Muscle of leg (tissue), 11 donors: Measurements from ENCODE around the gene SPAG9. TPM values are rescaled to one million over a fixed set of nuclear protein-coding genes. Genes with fewer than 3 reads are reported as not detected.

Experiments
- DNase-seq: peaks from one replicate; pipeline ENCODE4 v3.0.0; 2013
- H3K27ac ChIP-seq: one replicate; pipeline ENCODE4 v1.5.1; 2013; ENCODE audit warnings: mild to moderate bottlenecking, low read length, control low read depth
- H3K27me3 ChIP-seq: one replicate; pipeline ENCODE4 v1.6.1; 2013; ENCODE audit warnings: low read length; ENCODE audit not compliant: control insufficient read depth, insufficient read depth
- H3K36me3 ChIP-seq: one replicate; pipeline ENCODE4 v1.6.1; 2013; ENCODE audit warnings: low read length; ENCODE audit not compliant: control insufficient read depth, insufficient read depth
- H3K4me1 ChIP-seq: one replicate; pipeline ENCODE4 v1.6.1; 2013; ENCODE audit warnings: low read length; ENCODE audit not compliant: control insufficient read depth, insufficient read depth
- H3K4me3 ChIP-seq: one replicate; pipeline ENCODE4 v1.5.1; 2013; ENCODE audit warnings: low read length, control low read depth
- H3K9me3 ChIP-seq: replicated peaks from 2 replicates; pipeline ENCODE4 v1.6.1; 2013; ENCODE audit warnings: low read depth, low read length; ENCODE audit not compliant: control insufficient read depth
- WGBS: methylation state at CpG from one replicate; pipeline ENCODE4 v1.1.5; 2013; ENCODE audit warnings: missing lambda C conversion rate; ENCODE audit not compliant: insufficient coverage; 5-methylcytosine and 5-hydroxymethylcytosine counted together
- polyA plus RNA-seq, 8 donors: library from polyadenylated mRNA; unstranded; fragments of 120-200 nt; gene quantifications; one replicate each; pipeline versions ENCODE4 v1.2.1 to v1.2.3, GENCODE V29; 2013; ENCODE audit warnings: inconsistent platforms in 1 of 8, low replicate concordance in 1 of 8; ENCODE audit not compliant: insufficient read length in 8 of 8, insufficient read depth in 1 of 8
- total RNA-seq: library from RNA; stranded (reverse); fragments of 120-200 nt; gene quantifications from one replicate; pipeline ENCODE4 v1.2.4, GENCODE V29; 2013

Gene SPAG9
- total and polyA plus RNA-seq, 9 donors, result 48.4 to 81.4 (median 66.4) TPM

DNA sequence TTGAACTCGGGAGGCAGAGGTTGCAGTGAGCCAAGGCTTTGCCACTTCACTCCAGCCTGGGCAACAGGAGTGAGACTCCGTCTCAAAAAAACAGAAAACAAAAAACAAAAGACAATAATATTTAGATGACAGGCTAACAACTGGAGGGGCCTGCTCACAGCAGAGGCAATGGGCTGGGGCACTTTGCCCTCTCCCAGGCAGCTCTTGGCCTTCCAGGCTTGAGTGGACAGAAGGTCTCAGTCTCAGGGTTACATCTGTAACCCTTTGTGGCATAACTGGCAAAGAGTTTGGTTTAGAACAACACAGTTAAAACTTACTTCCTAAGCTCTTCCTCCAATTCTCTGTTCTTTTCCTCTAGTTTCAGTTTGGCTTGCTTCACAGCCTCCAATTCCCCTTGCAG lies 114.9 kb downstream of the SPAG9 start:
- Histone ChIP-seq H3K4me1 (no peaks in the 10 kb centered on the region), H3K36me3 (peaks cover 27% of the 10 kb centered on the region), H3K4me3 (no peak overlapping the region), H3K27me3 (no peaks in the 10 kb centered on the region), H3K27ac (no peak overlapping the region), H3K9me3 (no peaks in the 10 kb centered on the region)
- WGBS, result 92% methylated on average over 2 of the region's 2 CpGs
- no peak for DNase-seq

DNA sequence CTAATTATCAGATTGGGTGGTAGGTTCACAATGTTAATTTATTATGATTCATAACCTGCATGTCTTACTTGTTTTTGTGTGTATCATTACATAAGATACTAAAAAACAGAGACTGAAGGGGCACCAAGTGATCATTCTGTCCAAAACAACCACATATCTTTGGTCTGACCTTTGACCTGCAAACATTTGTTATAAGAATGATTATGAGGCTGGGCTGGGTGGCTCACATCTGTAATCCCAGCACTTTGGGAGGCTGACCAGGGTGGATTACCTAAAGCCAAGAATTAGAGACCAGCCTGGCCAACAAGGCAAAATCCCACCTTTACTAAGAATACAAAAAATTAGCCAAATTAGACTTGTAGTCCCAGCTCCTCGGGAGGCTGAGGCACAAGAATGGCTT lies 116.4 kb downstream of the SPAG9 start:
- no CpG with 5 or more reads among the region's 1 CpG for WGBS
- H3K36me3 ChIP-seq, result peaks cover 25% of the 10 kb centered on the region
- DNase-seq, result no peak

DNA sequence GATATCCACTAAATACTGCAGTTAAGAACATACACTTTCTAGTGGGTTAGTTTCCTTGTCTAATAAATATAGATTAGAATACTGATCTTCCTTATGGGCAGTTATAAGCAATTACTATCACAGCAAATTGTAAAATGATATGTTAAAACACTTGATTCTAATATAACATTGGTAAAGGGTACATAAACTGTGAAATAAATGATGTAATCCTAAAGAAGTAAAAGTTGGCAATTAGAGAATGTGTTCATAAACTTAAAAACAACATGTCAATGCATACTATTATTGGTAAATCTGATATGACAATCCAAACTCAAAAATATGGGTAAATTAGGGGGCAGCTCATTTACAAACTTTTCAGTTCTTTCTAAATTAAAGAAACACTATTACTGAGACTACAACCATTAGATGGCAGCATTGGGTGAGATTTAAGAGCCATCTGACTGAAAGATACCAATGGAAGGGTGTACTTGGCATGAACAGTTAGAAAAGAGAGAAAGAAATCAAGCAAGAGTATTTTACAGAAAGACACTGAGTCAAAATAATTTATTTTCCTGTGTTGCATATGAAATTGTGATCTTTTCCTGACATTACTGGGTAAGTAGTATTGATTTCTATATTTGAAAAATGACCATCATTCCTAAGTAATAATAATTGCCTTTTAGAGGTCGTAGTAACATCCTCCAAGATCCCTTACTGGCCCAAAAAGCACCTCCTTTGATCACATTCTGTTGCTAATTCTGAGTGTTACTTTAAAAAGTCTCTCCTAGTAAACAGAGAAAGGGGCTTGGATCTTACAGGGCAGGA lies 119.6 kb downstream of the SPAG9 start:
- DNase-seq, result peak; percentile 86
- peaks cover 36% of the 10 kb centered on the region for H3K36me3 ChIP-seq
- H3K27me3 ChIP-seq, result no peaks in the 10 kb centered on the region
- H3K27ac ChIP-seq, result no peak overlapping the region
- WGBS, result no CpG with 5 or more reads among the region's 1 CpG
- H3K4me1 ChIP-seq, result no peaks in the 10 kb centered on the region
- no peaks in the 10 kb centered on the region for H3K9me3 ChIP-seq
- H3K4me3 ChIP-seq, result no peak overlapping the region

More for the DNA sequence above, 116.4 kb downstream of the SPAG9 start:
- H3K4me3 ChIP-seq, result no peak overlapping the region
- H3K9me3 ChIP-seq, result no peaks in the 10 kb centered on the region
- no peaks in the 10 kb centered on the region for H3K27me3 ChIP-seq
- H3K27ac ChIP-seq, result no peak overlapping the region
- no peaks in the 10 kb centered on the region for H3K4me1 ChIP-seq

DNA sequence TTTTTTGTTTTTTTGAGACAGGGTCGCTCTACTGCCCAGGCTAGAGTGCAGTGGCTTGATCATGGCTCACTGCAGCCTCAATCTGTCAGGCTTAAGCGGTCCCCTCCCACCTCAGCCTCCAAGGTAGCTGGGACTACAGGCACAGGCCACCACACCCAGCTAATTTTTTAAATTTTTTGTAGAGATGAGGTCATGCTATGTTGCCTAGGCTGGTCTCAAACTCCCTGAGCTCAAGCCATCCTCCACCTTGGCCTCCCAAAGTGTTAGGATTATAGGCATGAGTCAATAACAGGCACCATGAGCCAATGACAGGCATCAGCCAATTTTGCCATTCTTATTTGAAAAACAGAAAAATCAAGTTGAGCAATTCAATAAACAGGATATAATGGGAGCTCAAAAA lies 125.0 kb downstream of the SPAG9 start:
- WGBS, result 100% methylated on average over 1 of the region's 2 CpGs
- Histone ChIP-seq H3K27ac (no peak overlapping the region), H3K4me3 (no peak overlapping the region), H3K27me3 (no peaks in the 10 kb centered on the region), H3K4me1 (no peaks in the 10 kb centered on the region), H3K9me3 (no peaks in the 10 kb centered on the region), H3K36me3 (peaks cover 51% of the 10 kb centered on the region)
- no peak for DNase-seq

DNA sequence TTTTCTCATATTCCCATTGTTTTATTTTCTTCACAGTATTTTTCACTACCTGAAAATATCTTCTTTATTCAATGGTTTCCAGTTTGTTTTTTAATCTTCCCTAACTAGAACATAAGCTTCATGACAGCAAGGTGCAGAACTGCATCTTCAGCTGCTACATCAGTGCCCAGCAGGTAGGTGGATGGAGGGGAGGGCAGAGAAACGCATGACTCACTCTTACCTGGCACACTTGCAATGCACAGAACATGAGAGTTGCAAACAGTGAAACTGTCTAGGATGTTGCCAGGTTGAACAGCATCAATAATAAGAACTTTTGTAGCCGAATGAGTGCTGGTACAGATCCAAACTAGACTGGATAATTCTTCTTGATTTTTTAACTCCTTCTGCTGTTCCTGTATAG lies 127.1 kb downstream of the SPAG9 start:
- Histone ChIP-seq H3K27ac (no peak overlapping the region), H3K36me3 (peaks cover 57% of the 10 kb centered on the region), H3K4me1 (no peaks in the 10 kb centered on the region), H3K9me3 (no peaks in the 10 kb centered on the region), H3K4me3 (no peak overlapping the region), H3K27me3 (no peaks in the 10 kb centered on the region)
- WGBS, result no CpG with 5 or more reads among the region's 2 CpGs
- no peak for DNase-seq

DNA sequence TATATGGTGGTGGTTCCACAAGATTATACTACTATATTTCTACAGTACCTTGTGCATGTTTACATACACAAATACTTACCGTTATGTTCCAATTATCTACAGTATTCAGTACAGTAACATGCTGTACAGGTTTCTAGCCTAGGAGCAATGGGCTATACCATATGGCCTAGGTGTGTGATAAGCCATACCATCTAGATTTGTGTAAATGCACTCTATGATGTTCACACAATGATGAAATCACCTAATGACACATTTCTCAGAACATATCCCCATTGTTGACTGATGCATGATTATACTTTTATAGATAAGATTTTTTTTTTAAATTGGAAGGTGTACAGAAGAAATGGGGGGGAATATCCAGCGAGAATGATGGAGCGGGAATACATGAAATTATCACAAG lies 131.5 kb downstream of the SPAG9 start:
- H3K4me1 ChIP-seq, result no peaks in the 10 kb centered on the region
- peaks cover 45% of the 10 kb centered on the region for H3K36me3 ChIP-seq
- H3K27ac ChIP-seq, result no peak overlapping the region
- H3K9me3 ChIP-seq, result no peaks in the 10 kb centered on the region
- no peak overlapping the region for H3K4me3 ChIP-seq
- H3K27me3 ChIP-seq, result no peaks in the 10 kb centered on the region
- no peak for DNase-seq
- no CpG with 5 or more reads among the region's 3 CpGs for WGBS

DNA sequence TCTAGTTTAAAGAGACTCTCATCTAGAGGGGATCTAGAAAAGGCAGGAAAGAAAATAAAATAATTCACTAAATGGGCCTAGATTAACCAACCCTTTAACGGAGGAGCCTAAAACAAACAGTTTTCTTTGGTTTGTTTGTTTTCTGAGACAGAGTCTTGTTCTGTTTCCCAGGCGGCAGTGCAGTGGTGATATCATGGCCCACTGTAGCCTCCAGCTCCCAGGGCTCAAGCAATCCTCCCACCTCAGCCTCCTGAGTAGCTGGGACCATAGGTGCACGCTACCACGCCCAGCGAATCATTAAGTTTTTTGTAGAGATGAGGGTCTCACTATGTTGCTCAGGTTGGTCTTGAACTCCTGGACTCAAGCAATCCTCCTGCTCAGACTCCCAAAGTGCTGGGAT lies 132.2 kb downstream of the SPAG9 start:
- H3K4me1 ChIP-seq, result no peaks in the 10 kb centered on the region
- H3K4me3 ChIP-seq, result no peak overlapping the region
- H3K36me3 ChIP-seq, result peaks cover 39% of the 10 kb centered on the region
- DNase-seq, result no peak
- H3K9me3 ChIP-seq, result no peaks in the 10 kb centered on the region
- no peaks in the 10 kb centered on the region for H3K27me3 ChIP-seq
- no peak overlapping the region for H3K27ac ChIP-seq
- no CpG with 5 or more reads among the region's 5 CpGs for WGBS

DNA sequence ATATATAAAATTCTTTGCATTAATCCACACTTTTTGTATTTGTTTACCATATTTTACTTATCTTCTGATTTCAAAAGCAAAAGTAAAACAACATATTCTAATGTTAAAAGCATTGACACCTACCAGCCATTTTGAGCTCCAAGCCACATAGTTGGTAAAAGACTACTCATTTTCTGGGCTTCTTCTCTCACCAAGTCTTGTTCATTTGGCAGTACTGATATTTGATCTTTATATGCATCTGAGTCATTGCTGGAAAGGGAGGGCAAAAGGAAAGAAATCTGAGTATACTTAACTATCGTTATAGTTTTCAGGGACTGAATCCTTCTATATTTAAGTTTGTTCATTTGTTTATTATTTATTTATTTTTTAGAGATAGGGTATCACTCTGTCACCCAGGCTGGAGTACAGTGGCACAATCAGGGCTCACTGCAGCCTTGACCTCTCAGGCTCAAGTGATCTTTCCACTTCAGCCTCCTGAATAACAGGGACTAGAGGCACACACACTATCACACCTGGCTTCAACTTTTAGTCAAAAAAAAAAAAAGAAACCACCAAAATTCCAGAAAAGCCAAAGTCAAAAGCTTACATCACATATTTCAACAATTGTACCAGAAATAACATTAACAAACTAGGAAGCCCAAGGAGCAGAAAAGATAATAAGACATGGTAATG lies 133.5 kb downstream of the SPAG9 start:
- H3K36me3 ChIP-seq, result peaks cover 33% of the 10 kb centered on the region
- WGBS, result no CpG with 5 or more reads among the region's 1 CpG

DNA sequence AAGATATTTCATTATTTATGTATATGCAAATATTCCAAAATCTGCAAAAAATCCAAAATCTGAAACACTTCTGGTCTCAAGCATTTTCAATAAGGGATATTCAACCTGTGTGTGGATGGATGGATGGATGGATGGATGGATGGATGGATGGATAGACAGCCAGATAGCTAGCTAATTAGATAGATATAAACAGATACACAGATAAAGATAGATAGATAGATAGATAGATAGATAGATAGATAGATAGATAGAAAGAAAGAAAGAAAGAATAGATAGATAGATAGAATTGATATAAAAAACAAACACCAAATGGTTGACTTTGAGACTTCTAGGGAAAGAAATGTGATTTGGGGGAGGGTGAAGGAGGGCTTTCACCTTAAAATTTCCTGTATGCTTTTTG lies 139.4 kb downstream of the SPAG9 start:
- Histone ChIP-seq H3K27me3 (no peaks in the 10 kb centered on the region), H3K36me3 (peaks cover 36% of the 10 kb centered on the region), H3K4me1 (no peaks in the 10 kb centered on the region), H3K9me3 (no peaks in the 10 kb centered on the region), H3K4me3 (no peak overlapping the region), H3K27ac (no peak overlapping the region)
- no peak for DNase-seq

More for the DNA sequence above, 133.5 kb downstream of the SPAG9 start:
- Histone ChIP-seq H3K4me3 (no peak overlapping the region), H3K27me3 (no peaks in the 10 kb centered on the region), H3K4me1 (no peaks in the 10 kb centered on the region), H3K9me3 (no peaks in the 10 kb centered on the region), H3K27ac (no peak overlapping the region)
- no peak for DNase-seq

DNA sequence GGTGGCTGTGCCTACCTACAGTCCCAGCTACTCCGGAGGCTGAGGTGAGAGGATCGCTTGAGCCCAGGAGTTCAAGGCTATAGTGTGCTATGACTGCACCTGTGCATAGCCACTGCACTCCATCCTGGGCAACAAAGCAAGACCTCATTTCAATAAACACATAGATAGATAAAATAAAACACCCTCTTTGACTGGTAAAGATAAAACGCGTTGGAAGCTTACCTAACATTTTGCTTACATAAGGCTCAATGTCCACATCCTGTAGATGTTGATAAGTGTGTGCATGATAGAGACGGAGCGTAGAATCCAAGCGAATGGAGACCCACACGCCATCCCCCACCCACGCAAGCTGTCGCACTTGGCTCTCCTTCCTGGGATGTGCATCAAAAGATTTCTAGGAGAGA lies 141.1 kb downstream of the SPAG9 start:
- no peak overlapping the region for H3K27ac ChIP-seq
- H3K36me3 ChIP-seq, result peaks cover 36% of the 10 kb centered on the region
- WGBS, result 100% methylated on average over 2 of the region's 10 CpGs
- H3K4me1 ChIP-seq, result no peaks in the 10 kb centered on the region
- H3K9me3 ChIP-seq, result no peaks in the 10 kb centered on the region
- H3K27me3 ChIP-seq, result no peaks in the 10 kb centered on the region
- H3K4me3 ChIP-seq, result no peak overlapping the region
- no peak for DNase-seq
